Fibroblast of mammary gland (primary cell): ENCODE results near the gene ATRN.
"Not testable (repeated sequence)": the region's sequence is repeated elsewhere in the genome, so short reads cannot be mapped to it uniquely, and the experiment has no call there.

Experiments
- DNase-seq: peaks from one replicate; pipeline ENCODE4 v3.0.0-alpha.2; 2010; ENCODE audit warnings: low read depth
- H3K4me3 ChIP-seq: 2 replicates; pipeline ENCODE4 v1.5.1; 2011; ENCODE audit warnings: low read depth, mild to moderate bottlenecking, low read length, moderate library complexity; ENCODE audit not compliant: control insufficient read depth
- CTCF ChIP-seq: conservative IDR thresholded peaks from 2 replicates; pipeline ENCODE4 v1.5.1; 2011; ENCODE audit warnings: low read depth, low read length, inconsistent platforms; ENCODE audit not compliant: control insufficient read depth, insufficient read depth

The ATRN gene

GRCh38 chr20:3586093-3586492 is 115.3 kb downstream of the ATRN start:
- TF ChIP-seq CTCF, result no peak
- no peak overlapping the region for H3K4me3 ChIP-seq
- DNase-seq, result no peak

- TF ChIP-seq CTCF, result no peak
- H3K4me3 ChIP-seq, result no peak overlapping the region
Measured at GRCh38 chr20:3590164-3590563, 119.3 kb downstream of the ATRN start.

GRCh38 chr20:3592931-3593330 is 122.1 kb downstream of the ATRN start:
- no peak for DNase-seq

More at GRCh38 chr20:3590164-3590563, 119.3 kb downstream of the ATRN start:
- DNase-seq, result no peak

DNA sequence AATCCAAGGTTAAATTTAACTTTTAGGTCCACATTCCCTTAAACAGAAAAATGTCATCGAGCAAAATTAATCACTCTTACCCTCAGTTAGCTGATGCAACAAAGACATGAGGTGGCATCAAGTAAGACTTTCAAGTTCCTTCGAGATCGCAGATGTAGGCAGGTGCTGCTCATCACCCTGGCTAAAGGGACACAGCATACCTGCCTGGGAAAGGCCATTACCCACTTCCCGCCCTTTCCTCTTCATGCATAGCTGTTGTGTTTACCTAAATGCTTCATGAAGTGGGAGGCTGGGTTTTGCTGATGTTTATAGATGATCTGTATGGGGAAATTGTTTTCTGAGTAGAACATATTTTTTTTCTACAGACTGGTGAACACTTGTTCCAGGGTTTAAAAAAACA is 124.7 kb downstream of the ATRN start:
- no peak for DNase-seq
- no peak overlapping the region for H3K4me3 ChIP-seq
- TF ChIP-seq CTCF, result no peak

More at GRCh38 chr20:3592931-3593330, 122.1 kb downstream of the ATRN start:
- H3K4me3 ChIP-seq, result no peak overlapping the region
- TF ChIP-seq CTCF, result no peak

- H3K4me3 ChIP-seq, result no peak overlapping the region
- DNase-seq, result no peak
- no peak for TF ChIP-seq CTCF
Measured at GRCh38 chr20:3603108-3603507, 132.3 kb downstream of the ATRN start.

DNA sequence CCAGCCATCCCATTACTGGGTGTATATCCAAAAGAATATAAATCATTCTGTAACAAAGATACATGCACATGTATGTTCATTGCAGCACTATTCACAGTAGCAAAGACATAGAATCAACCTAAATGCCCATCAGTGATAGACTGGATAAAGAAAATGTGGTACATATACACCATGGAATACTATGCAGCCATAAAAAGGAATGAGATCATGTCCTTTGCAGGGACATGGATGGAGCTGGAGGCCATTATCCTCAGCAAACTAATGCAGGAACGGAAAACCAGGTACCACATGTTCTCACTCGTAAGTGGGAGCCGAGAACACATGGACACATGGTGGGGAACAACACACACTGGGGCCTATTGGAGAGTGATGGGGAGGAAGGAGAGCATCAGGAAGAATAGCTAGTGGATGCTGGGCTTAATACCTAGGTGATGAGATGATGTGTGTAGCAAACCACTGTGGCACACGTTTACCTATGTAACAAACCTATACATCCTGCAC is 134.6 kb downstream of the ATRN start:
- DNase-seq, H3K4me3 ChIP-seq: not testable (repeated sequence)

GRCh38 chr20:3606021-3606420 is 135.2 kb downstream of the ATRN start:
- H3K4me3 ChIP-seq, result no peak overlapping the region
- DNase-seq, result no peak
- no peak for TF ChIP-seq CTCF

- no peak for TF ChIP-seq CTCF
- DNase-seq, result no peak
- H3K4me3 ChIP-seq, result no peak overlapping the region
Measured at GRCh38 chr20:3611901-3612300, 141.1 kb downstream of the ATRN start.
